ENCODE measurements around the gene CRMP1.

DNA sequence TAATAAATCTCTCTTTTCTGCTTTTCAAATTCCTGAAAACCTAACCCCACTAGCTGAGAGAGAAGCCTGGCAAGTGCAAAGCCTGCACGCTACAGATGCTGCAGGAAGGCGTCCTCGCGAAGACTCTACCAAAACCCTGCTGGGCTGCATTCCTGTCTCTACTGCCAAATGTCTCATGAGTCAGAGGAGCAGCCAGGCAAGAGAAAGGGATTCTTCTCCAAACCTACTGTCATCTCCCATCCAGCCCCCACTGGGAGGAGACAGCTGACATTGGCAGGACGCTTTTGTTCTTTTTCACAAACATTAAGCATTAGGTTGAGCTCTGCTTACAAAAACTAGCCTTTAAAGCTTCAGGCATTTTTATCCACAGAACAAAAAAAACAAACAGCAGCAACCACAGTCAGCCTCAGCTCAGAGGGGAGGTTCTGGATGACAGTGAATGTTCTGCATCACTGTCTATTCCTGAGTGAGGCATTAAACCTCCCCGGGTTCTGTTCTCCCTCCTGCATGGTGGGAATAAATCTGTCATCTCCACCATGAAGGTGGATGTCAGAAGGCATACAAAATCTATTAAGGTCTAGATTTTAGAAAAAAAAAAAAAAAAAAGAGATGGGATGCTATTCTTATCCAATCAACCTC, 18.0 kb downstream of the CRMP1 start:
- TF ChIP-seq POLR2A (IDR thresholded peaks at IDR 0.05; ENCODE audit: low read length): no peak
- no peak for TF ChIP-seq GATA1 (IDR thresholded peaks at IDR 0.05; ENCODE audit: low read depth, low read length)

Data from erythroblast (primary cell).